CD14-positive monocyte (primary cell): ENCODE measurements around the gene ZNF117. TPM values are rescaled to one million over a fixed set of nuclear protein-coding genes. Genes with fewer than 3 reads are reported as not detected.

Experiments used
- DNase-seq, 3 donors: peaks; one replicate each; pipeline ENCODE4 v3.0.0-alpha.2; 2011 to 2022
- H2AFZ ChIP-seq: 2 replicates; pipeline ENCODE4 v1.6.0; 2012; ENCODE audit warnings: mild to moderate bottlenecking, low read depth, low read length, inconsistent platforms; ENCODE audit not compliant: insufficient read depth, poor library complexity, severe bottlenecking
- H3K27ac ChIP-seq, 2 donors: 1 replicate in 1 of 2; 2 replicates in 1 of 2; pipeline ENCODE4 v1.5.1; 2012 to 2013; ENCODE audit warnings: low read length in 2 of 2, control low read depth in 1 of 2, inconsistent platforms in 1 of 2, low read depth in 1 of 2, mild to moderate bottlenecking in 1 of 2
- H3K27me3 ChIP-seq, 2 donors: one replicate each; pipeline versions ENCODE4 v1.6.0 to v1.6.1; 2011 to 2013; ENCODE audit warnings: low read length in 2 of 2; ENCODE audit not compliant: control insufficient read depth in 2 of 2, insufficient read depth in 2 of 2
- H3K36me3 ChIP-seq, 2 donors: replicated peaks in 1 of 2; 1 replicate in 1 of 2; 2 replicates in 1 of 2; pipeline versions ENCODE4 v1.5.1 to v1.6.1; 2012 to 2013; ENCODE audit warnings: low read length in 2 of 2, control low read depth in 1 of 2, inconsistent platforms in 1 of 2, mild to moderate bottlenecking in 1 of 2; ENCODE audit not compliant: insufficient read depth in 2 of 2, control insufficient read depth in 1 of 2
- H3K4me1 ChIP-seq, 2 donors: 1 replicate in 1 of 2; 2 replicates in 1 of 2; pipeline versions ENCODE4 v1.5.1 to v1.6.1; 2012 to 2013; ENCODE audit warnings: low read length in 2 of 2, control low read depth in 1 of 2, inconsistent platforms in 1 of 2, mild to moderate bottlenecking in 1 of 2, moderate library complexity in 1 of 2; ENCODE audit not compliant: insufficient read depth in 2 of 2, control insufficient read depth in 1 of 2
- H3K4me2 ChIP-seq: replicated peaks from 2 replicates; pipeline ENCODE3; 2012; ENCODE audit warnings: low read length, moderate library complexity, mild to moderate bottlenecking; ENCODE audit not compliant: poor library complexity, severe bottlenecking; ENCODE audit errors: extremely low read depth
- H3K4me3 ChIP-seq, 3 experiments: fragments of 200-600 bp in 1 of 3; sonication (generic) in 1 of 3; replicated peaks in 1 of 3; 1 replicate in 2 of 3; 2 replicates in 1 of 3; pipeline ENCODE4 v1.5.1; 2011 to 2013; ENCODE audit warnings: low read length in 3 of 3, mild to moderate bottlenecking in 3 of 3, control low read depth in 2 of 3, low read depth in 2 of 3, inconsistent platforms in 1 of 3, moderate library complexity in 1 of 3
- H3K79me2 ChIP-seq: 2 replicates; pipeline ENCODE4 v1.6.0; 2012; ENCODE audit warnings: mild to moderate bottlenecking, control low read depth, inconsistent platforms, low read length, moderate library complexity; ENCODE audit not compliant: insufficient read depth
- H3K9ac ChIP-seq: 2 replicates; pipeline ENCODE4 v1.6.0; 2017; ENCODE audit warnings: low read length, mild to moderate bottlenecking; ENCODE audit not compliant: insufficient read depth, poor library complexity, severe bottlenecking
- H3K9me3 ChIP-seq, 2 donors: replicated peaks in 1 of 2; 1 replicate in 1 of 2; 2 replicates in 1 of 2; pipeline versions ENCODE4 v1.5.1 to v1.6.1; 2012 to 2013; ENCODE audit warnings: low read length in 2 of 2, control low read depth in 1 of 2; ENCODE audit not compliant: control insufficient read depth in 1 of 2, insufficient read depth in 1 of 2
- H4K20me1 ChIP-seq: 2 replicates; pipeline ENCODE4 v1.6.0; 2012; ENCODE audit warnings: mild to moderate bottlenecking, low read length, control low read depth, moderate library complexity; ENCODE audit not compliant: insufficient read depth
- H3K27ac Mint-ChIP-seq, 7 donors: one replicate each; pipeline ENCODE4 v1.8.0; 2020; ENCODE audit warnings: mild to moderate bottlenecking in 7 of 7, mixed read lengths in 7 of 7, moderate library complexity in 6 of 7, inconsistent platforms in 2 of 7
- H3K27me3 Mint-ChIP-seq, 3 donors: one replicate each; pipeline ENCODE4 v1.8.0; 2021 to 2022; ENCODE audit warnings: low read depth in 3 of 3, mild to moderate bottlenecking in 3 of 3, mixed read lengths in 3 of 3, moderate library complexity in 3 of 3, inconsistent platforms in 1 of 3
- H3K36me3 Mint-ChIP-seq, 2 donors: one replicate each; pipeline ENCODE4 v1.8.0; 2020; ENCODE audit warnings: mixed read lengths in 2 of 2, inconsistent platforms in 1 of 2, mild to moderate bottlenecking in 1 of 2
- H3K4me1 Mint-ChIP-seq: one replicate; pipeline ENCODE4 v1.8.0; 2020; ENCODE audit warnings: mild to moderate bottlenecking, mixed read lengths
- H3K4me3 Mint-ChIP-seq, 2 donors: one replicate each; pipeline ENCODE4 v1.8.0; 2020; ENCODE audit warnings: mild to moderate bottlenecking in 2 of 2, mixed read lengths in 2 of 2, moderate library complexity in 1 of 2
- H3K9me3 Mint-ChIP-seq, 7 donors: one replicate each; pipeline ENCODE4 v1.8.0; 2020 to 2022; ENCODE audit warnings: mixed read lengths in 7 of 7, mild to moderate bottlenecking in 6 of 7, moderate library complexity in 6 of 7, inconsistent platforms in 2 of 7
- WGBS: methylation state at CpG from one replicate; pipeline ENCODE4 v1.1.5; 2013; ENCODE audit warnings: missing lambda C conversion rate; ENCODE audit not compliant: insufficient coverage; 5-methylcytosine and 5-hydroxymethylcytosine counted together
- intact Hi-C, 2 donors: fragments of 100-400 bp; cut with micrococcal nuclease; formaldehyde crosslinking; loops; one replicate each; pipeline versions ENCODE4 v1.15.0 to v1.15.1; 2023
- polyA plus RNA-seq, 3 donors: library from polyadenylated mRNA; depleted of rRNA in 1 of 3; unstranded in 2 of 3; stranded (reverse) in 1 of 3; fragments of 300-500 nt in 2 of 3; fragments of >200 nt in 1 of 3; fragmentation: Illumina TruSeq in 2 of 3; gene quantifications; 1 replicate in 2 of 3; 2 replicates in 1 of 3; pipeline ENCODE4 v1.2.3, GENCODE V29; 2012 to 2021
- TF ChIP-seq, protein P1 (sequence below): fragments of 200-600 bp; IDR thresholded peaks from one replicate; pipeline ENCODE4 v1.8.0; 2022; ENCODE audit warnings: antibody characterized with exemption, mild to moderate bottlenecking

The ZNF117 gene
- polyA plus RNA-seq, 3 donors, result 0.37 to 8.7 (median 0.64) TPM

GRCh38 chr7:65002972-65003585 is 12.2 kb upstream of the ZNF117 start:
- DNase-seq, result no peak
- peaks cover 49 to 56% of the 10 kb centered on the region in 2 donors for H3K4me1 ChIP-seq
- H3K9me3 ChIP-seq, result peaks cover 51 to 58% of the 10 kb centered on the region in 2 donors
- Mint-ChIP-seq H3K4me1 (peaks cover 64% of the 10 kb centered on the region), H3K27ac (peak overlapping the region in 1 of 7 donors; percentile 69), H3K27me3 (peaks cover 0 to 10% (median 0%) of the 10 kb centered on the region in 3 donors), H3K4me3 (no peak overlapping the region), H3K36me3 (peaks cover 52 to 60% of the 10 kb centered on the region in 2 donors), H3K9me3 (peaks cover 27 to 67% (median 65%) of the 10 kb centered on the region in 7 donors)
- no CpG with 5 or more reads among the region's 2 CpGs for WGBS
- no peaks in the 10 kb centered on the region for H3K27me3 ChIP-seq
- intact Hi-C loops, result loop anchor here in 1 of 2 donors (5.0 to 10.0 kb wide), 2 partner anchors 34 to 98 kb away; partner anchors contain the start of gene ZNF273
- no peak overlapping the region for H3K4me2 ChIP-seq
- H3K27ac ChIP-seq, result no peak overlapping the region
- no peak overlapping the region for H2AFZ ChIP-seq
- no peak overlapping the region for H3K9ac ChIP-seq
- H4K20me1 ChIP-seq, result no peaks in the 10 kb centered on the region
- H3K79me2 ChIP-seq, result peaks cover 68% of the 10 kb centered on the region
- TF ChIP-seq, protein P1, sequence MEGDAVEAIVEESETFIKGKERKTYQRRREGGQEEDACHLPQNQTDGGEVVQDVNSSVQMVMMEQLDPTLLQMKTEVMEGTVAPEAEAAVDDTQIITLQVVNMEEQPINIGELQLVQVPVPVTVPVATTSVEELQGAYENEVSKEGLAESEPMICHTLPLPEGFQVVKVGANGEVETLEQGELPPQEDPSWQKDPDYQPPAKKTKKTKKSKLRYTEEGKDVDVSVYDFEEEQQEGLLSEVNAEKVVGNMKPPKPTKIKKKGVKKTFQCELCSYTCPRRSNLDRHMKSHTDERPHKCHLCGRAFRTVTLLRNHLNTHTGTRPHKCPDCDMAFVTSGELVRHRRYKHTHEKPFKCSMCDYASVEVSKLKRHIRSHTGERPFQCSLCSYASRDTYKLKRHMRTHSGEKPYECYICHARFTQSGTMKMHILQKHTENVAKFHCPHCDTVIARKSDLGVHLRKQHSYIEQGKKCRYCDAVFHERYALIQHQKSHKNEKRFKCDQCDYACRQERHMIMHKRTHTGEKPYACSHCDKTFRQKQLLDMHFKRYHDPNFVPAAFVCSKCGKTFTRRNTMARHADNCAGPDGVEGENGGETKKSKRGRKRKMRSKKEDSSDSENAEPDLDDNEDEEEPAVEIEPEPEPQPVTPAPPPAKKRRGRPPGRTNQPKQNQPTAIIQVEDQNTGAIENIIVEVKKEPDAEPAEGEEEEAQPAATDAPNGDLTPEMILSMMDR, result no peak
- H3K36me3 ChIP-seq, result peaks cover 6 to 51% of the 10 kb centered on the region in 2 donors
- H3K4me3 ChIP-seq, result no peak overlapping the region

DNA sequence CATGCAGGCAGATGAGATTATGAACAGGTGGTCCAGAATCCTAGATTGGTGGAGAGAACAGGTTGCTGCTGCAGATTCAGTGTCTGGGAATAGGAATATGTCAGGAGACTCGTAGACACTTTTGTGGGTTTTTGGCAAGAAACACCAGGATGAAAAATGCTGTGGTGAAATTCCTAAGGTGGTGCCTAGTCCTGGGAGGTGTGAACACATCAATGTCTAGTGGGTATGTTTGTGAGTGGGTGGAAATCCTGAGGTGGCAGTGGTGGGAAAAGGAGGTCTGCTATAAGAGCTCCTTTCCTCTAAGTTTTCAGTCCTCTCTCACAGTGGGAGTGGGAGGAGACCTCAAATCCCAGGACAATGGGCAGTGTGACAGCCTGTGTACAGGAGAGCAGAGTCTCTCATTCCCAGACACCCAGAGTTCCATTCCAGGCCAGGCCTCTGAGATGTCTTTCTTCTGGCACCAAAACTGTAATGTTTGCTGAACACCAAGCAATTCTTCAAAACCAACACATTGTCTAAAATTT is 10.5 kb upstream of the ZNF117 start:
- Histone ChIP-seq H3K79me2 (peaks cover 64% of the 10 kb centered on the region), H3K4me1 (peaks cover 43 to 48% of the 10 kb centered on the region in 2 donors), H3K4me2 (no peak overlapping the region), H3K36me3 (peaks cover 6 to 61% of the 10 kb centered on the region in 2 donors), H3K9me3 (peaks cover 68 to 75% of the 10 kb centered on the region in 2 donors), H4K20me1 (no peaks in the 10 kb centered on the region), H3K9ac (no peak overlapping the region), H3K27me3 (no peaks in the 10 kb centered on the region), H3K27ac (peak overlapping the region; percentile 36 to 68), H2AFZ (no peak overlapping the region), H3K4me3 (peak overlapping the region in 1 of 3 experiments; percentile 28)
- H3K27me3 Mint-ChIP-seq, result peaks cover 0 to 10% (median 0%) of the 10 kb centered on the region in 3 donors
- H3K9me3 Mint-ChIP-seq, result peaks cover 43 to 84% (median 81%) of the 10 kb centered on the region in 7 donors
- no peak overlapping the region for H3K4me3 Mint-ChIP-seq
- H3K36me3 Mint-ChIP-seq, result peaks cover 56 to 66% of the 10 kb centered on the region in 2 donors
- WGBS, result 0% methylated on average over 1 of the region's 1 CpG
- DNase-seq, result no peak
- peak overlapping the region; percentile 12 to 93 (median 77) for H3K27ac Mint-ChIP-seq
- peaks cover 57% of the 10 kb centered on the region for H3K4me1 Mint-ChIP-seq
- intact Hi-C loops, result loop anchor here in 1 of 2 donors (5.0 to 10.0 kb wide), 2 partner anchors 36 to 97 kb away; partner anchors contain the start of gene ZNF273
- TF ChIP-seq, protein P1, result no peak
